Activated CD4-positive, alpha-beta T cell treated with anti-CD3 and anti-CD28 coated beads, Interleukin-2, amount 50 U/mL, for 4 hours (primary cell): ENCODE measurements around the gene CLEC4D.
"Not testable (repeated sequence)": the region's sequence is repeated elsewhere in the genome, so short reads cannot be mapped to it uniquely, and the experiment has no call there.

Source experiments
- DNase-seq, 2 experiments: peaks; one replicate each; pipeline ENCODE4 v3.0.0-alpha.2; 2020

The CLEC4D gene

GRCh38 chr12:8537820-8538219, 24.5 kb downstream of the CLEC4D start:
- not testable (repeated sequence) for DNase-seq

GRCh38 chr12:8540831-8541230, 27.5 kb downstream of the CLEC4D start, which contains the start of gene CLEC4E:
TSS of gene CLEC4E (minus strand) at chr12:8540905. CDS start at chr12:8540797, 108 bp downstream.
- not testable (repeated sequence) for DNase-seq

- DNase-seq: no peak
Observed at GRCh38 chr12:8541562-8541961, 28.3 kb downstream of the CLEC4D start.

GRCh38 chr12:8544295-8544694, 31.0 kb downstream of the CLEC4D start:
- peak; percentile 61 for DNase-seq

GRCh38 chr12:8546591-8546990, 33.3 kb downstream of the CLEC4D start:
- DNase-seq: no peak

- no peak for DNase-seq
Observed at GRCh38 chr12:8547645-8548044, 34.3 kb downstream of the CLEC4D start.

GRCh38 chr12:8548192-8548591, 34.9 kb downstream of the CLEC4D start:
- DNase-seq: no peak

- DNase-seq: no peak
Observed at GRCh38 chr12:8549381-8549780, 36.1 kb downstream of the CLEC4D start.

GRCh38 chr12:8553088-8553627, 39.9 kb downstream of the CLEC4D start:
- DNase-seq: no peak

GRCh38 chr12:8554451-8555195, 41.3 kb downstream of the CLEC4D start:
- no peak for DNase-seq

GRCh38 chr12:8556531-8557097, 43.3 kb downstream of the CLEC4D start:
- DNase-seq: no peak

GRCh38 chr12:8559676-8560075, 46.4 kb downstream of the CLEC4D start:
- no peak for DNase-seq

- no peak for DNase-seq
Observed at GRCh38 chr12:8561011-8561410, 47.7 kb downstream of the CLEC4D start.

GRCh38 chr12:8562310-8562709, 49.0 kb downstream of the CLEC4D start:
- DNase-seq: no peak

- DNase-seq: no peak
Observed at GRCh38 chr12:8563356-8563755, 50.1 kb downstream of the CLEC4D start.

GRCh38 chr12:8564656-8565055, 51.4 kb downstream of the CLEC4D start:
- DNase-seq: no peak

- not testable (repeated sequence) for DNase-seq
Observed at GRCh38 chr12:8566052-8566451, 52.7 kb downstream of the CLEC4D start.

GRCh38 chr12:8566525-8566924, 53.2 kb downstream of the CLEC4D start:
- DNase-seq: no peak
